Endodermal cell (in vitro differentiated cells): ENCODE data around the gene FAM9A. TPM values are rescaled to one million over a fixed set of nuclear protein-coding genes. Genes with fewer than 3 reads are reported as not detected.
"Not testable (repeated sequence)": the region's sequence is repeated elsewhere in the genome, so short reads cannot be mapped to it uniquely, and the experiment has no call there.

Source experiments
- DNase-seq: peaks from one replicate; pipeline ENCODE4 v3.0.0-alpha.2; 2017
- H3K27ac ChIP-seq: 2 replicates; pipeline ENCODE4 v1.5.1; 2013; ENCODE audit warnings: mild to moderate bottlenecking, low read depth, low read length, moderate library complexity
- H3K27me3 ChIP-seq: 2 replicates; pipeline ENCODE4 v1.6.1; 2013; ENCODE audit warnings: mild to moderate bottlenecking, low read length, moderate library complexity; ENCODE audit not compliant: insufficient read depth, control insufficient read depth, poor library complexity, severe bottlenecking
- H3K36me3 ChIP-seq: 2 replicates; pipeline ENCODE4 v1.7.0; 2013; ENCODE audit warnings: mild to moderate bottlenecking, low read length, moderate library complexity; ENCODE audit not compliant: control insufficient read depth, insufficient read depth
- H3K4me1 ChIP-seq: one replicate; pipeline ENCODE4 v1.7.0; 2013; ENCODE audit warnings: low read length; ENCODE audit not compliant: control insufficient read depth, insufficient read depth
- H3K4me3 ChIP-seq: 2 replicates; pipeline ENCODE4 v1.5.1; 2013; ENCODE audit warnings: mild to moderate bottlenecking, low read length, moderate library complexity
- H3K9ac ChIP-seq: 2 replicates; pipeline ENCODE4 v1.6.1; 2013; ENCODE audit warnings: mild to moderate bottlenecking, low read length, moderate library complexity; ENCODE audit not compliant: poor library complexity, severe bottlenecking; ENCODE audit errors: extremely low read depth
- H3K9me3 ChIP-seq: 2 replicates; pipeline ENCODE4 v1.6.1; 2013; ENCODE audit warnings: mild to moderate bottlenecking, low read length, moderate library complexity; ENCODE audit not compliant: control insufficient read depth
- H3K27ac Mint-ChIP-seq: 2 replicates; pipeline ENCODE4 v1.8.0; 2020; ENCODE audit warnings: mixed read lengths
- H3K27me3 Mint-ChIP-seq: 2 replicates; pipeline ENCODE4 v1.8.0; 2021; ENCODE audit warnings: mild to moderate bottlenecking, mixed read lengths; ENCODE audit not compliant: insufficient read depth
- H3K36me3 Mint-ChIP-seq: 2 replicates; pipeline ENCODE4 v1.8.0; 2020; ENCODE audit warnings: low read depth, mixed read lengths
- H3K4me1 Mint-ChIP-seq: 2 replicates; pipeline ENCODE4 v1.8.0; 2020; ENCODE audit warnings: mixed read lengths
- H3K4me3 Mint-ChIP-seq: 2 replicates; pipeline ENCODE4 v1.8.0; 2020; ENCODE audit warnings: mild to moderate bottlenecking, moderate library complexity, mixed read lengths
- H3K9me3 Mint-ChIP-seq: 2 replicates; pipeline ENCODE4 v1.8.0; 2020; ENCODE audit warnings: mild to moderate bottlenecking, mixed read lengths
- WGBS, 2 experiments: methylation state at CpG; one replicate each; pipeline versions ENCODE4 v1.1.5 to v1.1.7; 2013; ENCODE audit warnings: missing lambda C conversion rate in 2 of 2, mixed read lengths in 1 of 2; ENCODE audit not compliant: insufficient coverage in 1 of 2, insufficient read length in 1 of 2; 5-methylcytosine and 5-hydroxymethylcytosine counted together
- total RNA-seq, 2 donors: library from RNA; stranded (reverse); fragmentation: NEBNext Ultra II Directional in 1 of 2; extraction: Animal tissue kit (Norgen Biotek cat#: 25700) in 1 of 2; gene quantifications; 2 replicates in 1 of 2; 3 replicates in 1 of 2; pipeline ENCODE4 v1.2.1, GENCODE V29; 2021
- TF ChIP-seq, protein P1 (sequence below): fragments of 200-600 bp; sonication (generic); conservative IDR thresholded peaks from 2 replicates; pipeline ENCODE4 v1.5.0; 2021; ENCODE audit warnings: antibody characterized with exemption, mild to moderate bottlenecking

FAM9A gene
- total RNA-seq, 2 donors from 2014 or later: not detected

DNA sequence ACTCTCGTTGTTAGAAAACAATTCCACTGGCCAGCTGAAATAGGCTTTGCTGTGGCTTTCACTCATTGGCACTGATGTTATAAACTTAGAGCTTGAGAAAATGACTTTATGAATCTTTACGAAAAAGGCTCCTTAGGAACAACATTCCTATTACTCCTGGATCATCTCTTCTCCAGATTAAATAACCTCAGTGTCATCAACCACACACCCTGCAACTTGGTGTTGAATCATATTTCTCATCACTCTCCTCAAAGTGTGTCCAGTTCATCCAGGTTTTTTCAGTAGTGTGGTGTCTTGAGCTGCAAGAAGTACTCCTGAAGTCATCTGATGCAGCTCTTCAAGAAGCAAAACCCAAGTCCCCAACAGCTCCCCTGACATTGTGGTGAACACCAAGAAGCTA is 41.2 kb downstream of the FAM9A start:
- Histone ChIP-seq H3K27me3 (no peaks in the 10 kb centered on the region), H3K9ac (no peak overlapping the region), H3K27ac (no peak overlapping the region), H3K4me3 (no peak overlapping the region), H3K4me1 (no peaks in the 10 kb centered on the region), H3K9me3 (no peaks in the 10 kb centered on the region), H3K36me3 (no peaks in the 10 kb centered on the region)
- DNase-seq: no peak
- no peak overlapping the region for H3K4me3 Mint-ChIP-seq
- H3K9me3 Mint-ChIP-seq: peaks cover 2% of the 10 kb centered on the region
- H3K27ac Mint-ChIP-seq: no peak overlapping the region
- no peaks in the 10 kb centered on the region for H3K4me1 Mint-ChIP-seq
- TF ChIP-seq, protein P1, sequence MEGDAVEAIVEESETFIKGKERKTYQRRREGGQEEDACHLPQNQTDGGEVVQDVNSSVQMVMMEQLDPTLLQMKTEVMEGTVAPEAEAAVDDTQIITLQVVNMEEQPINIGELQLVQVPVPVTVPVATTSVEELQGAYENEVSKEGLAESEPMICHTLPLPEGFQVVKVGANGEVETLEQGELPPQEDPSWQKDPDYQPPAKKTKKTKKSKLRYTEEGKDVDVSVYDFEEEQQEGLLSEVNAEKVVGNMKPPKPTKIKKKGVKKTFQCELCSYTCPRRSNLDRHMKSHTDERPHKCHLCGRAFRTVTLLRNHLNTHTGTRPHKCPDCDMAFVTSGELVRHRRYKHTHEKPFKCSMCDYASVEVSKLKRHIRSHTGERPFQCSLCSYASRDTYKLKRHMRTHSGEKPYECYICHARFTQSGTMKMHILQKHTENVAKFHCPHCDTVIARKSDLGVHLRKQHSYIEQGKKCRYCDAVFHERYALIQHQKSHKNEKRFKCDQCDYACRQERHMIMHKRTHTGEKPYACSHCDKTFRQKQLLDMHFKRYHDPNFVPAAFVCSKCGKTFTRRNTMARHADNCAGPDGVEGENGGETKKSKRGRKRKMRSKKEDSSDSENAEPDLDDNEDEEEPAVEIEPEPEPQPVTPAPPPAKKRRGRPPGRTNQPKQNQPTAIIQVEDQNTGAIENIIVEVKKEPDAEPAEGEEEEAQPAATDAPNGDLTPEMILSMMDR: no peak
- no peaks in the 10 kb centered on the region for H3K36me3 Mint-ChIP-seq
- WGBS, 2 experiments: 90 to 100% methylated on average over 2 of the region's 2 CpGs
- peaks cover 7% of the 10 kb centered on the region for H3K27me3 Mint-ChIP-seq

DNA sequence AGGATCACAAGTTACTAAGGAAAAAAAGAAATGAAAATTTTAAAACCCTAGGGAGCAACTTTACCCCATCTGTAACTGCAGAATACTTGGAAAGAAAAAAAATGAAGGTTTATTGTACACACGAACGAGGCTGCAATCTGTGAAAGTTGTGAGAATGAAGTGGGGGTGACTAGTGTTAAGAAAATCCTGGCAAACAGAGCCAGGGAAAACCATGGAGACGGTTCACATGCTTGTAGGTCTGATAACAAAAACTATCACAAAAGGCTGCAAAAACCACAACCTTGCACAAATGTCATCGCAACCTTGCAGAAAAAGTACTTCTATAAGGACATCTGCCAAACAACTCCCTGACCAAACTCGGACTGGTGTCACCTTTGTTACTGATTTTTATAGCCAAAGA is 42.5 kb downstream of the FAM9A start:
- not testable (repeated sequence) for H3K4me1 ChIP-seq, H3K36me3 Mint-ChIP-seq, H3K9me3 ChIP-seq, DNase-seq, H3K9ac ChIP-seq, H3K4me3 Mint-ChIP-seq, H3K27ac Mint-ChIP-seq, H3K4me1 Mint-ChIP-seq, H3K27ac ChIP-seq, H3K36me3 ChIP-seq, H3K4me3 ChIP-seq, H3K27me3 ChIP-seq, H3K9me3 Mint-ChIP-seq, H3K27me3 Mint-ChIP-seq
- 93% methylated on average over 4 of the region's 5 CpGs; no CpG with 5 or more reads in 1 of the 2 experiments for WGBS, 2 experiments

DNA sequence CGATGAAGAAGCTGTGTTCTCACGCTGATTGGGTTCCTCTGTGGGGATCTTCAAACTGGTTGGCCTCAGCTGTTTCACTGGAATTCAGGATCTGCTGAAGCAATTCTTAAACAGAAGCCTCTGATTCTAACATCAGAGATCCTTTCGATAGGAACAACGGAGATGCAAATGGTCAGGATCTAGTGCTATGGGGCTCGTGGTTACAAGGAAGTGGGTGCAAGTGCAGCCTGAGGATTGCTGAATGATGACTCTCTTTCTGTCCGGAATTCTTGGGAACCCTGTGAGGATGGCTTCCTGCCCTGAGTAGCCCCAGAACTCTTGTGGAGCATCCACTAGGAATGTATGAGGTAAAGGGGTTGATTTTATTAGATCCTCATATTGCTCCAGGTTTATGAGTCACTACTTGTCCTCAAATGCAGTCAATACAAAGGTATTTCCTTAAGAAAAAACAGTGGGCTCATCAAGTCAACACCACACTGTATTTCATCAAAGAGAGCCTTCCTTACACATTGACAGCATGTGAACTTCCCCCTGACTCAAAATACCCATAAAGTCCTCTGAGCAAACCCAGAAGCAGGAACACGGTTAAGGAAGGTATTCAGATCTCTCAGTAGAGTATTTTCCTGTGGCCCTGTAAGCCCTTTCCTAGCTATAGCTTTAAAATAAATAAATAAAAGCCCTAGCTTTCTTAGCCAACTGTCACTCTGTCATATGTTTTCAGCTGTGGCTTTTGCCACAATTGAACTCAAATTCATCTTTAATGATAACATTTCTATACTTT is 43.4 kb downstream of the FAM9A start:
- not testable (repeated sequence) for H3K36me3 ChIP-seq, H3K4me3 Mint-ChIP-seq, DNase-seq, H3K27ac ChIP-seq, H3K9ac ChIP-seq, H3K36me3 Mint-ChIP-seq, H3K9me3 ChIP-seq, H3K9me3 Mint-ChIP-seq, H3K27me3 Mint-ChIP-seq, H3K27me3 ChIP-seq, H3K27ac Mint-ChIP-seq, H3K4me1 Mint-ChIP-seq, H3K4me3 ChIP-seq, H3K4me1 ChIP-seq
- 97% methylated on average over 3 of the region's 7 CpGs; no CpG with 5 or more reads in 1 of the 2 experiments for WGBS, 2 experiments

DNA sequence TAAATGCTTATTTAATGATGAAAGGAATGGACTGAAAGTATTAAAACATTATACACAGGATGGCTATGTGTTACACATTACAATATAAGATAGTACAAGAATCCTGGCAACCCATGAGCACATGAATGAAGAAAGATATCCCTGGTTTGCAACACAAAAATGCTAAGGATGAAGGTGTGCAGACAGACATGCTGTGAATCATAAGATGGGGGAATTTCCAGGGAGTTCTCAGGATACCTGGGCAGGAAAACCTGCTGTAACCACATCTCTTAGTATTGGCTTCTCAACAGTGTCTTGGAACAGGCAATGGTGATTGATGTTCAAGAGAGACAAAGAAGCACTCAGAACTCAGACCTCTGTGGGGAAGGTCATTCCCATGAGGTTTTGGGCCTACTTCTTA is 45.4 kb downstream of the FAM9A start:
- peaks cover 7% of the 10 kb centered on the region for H3K27me3 Mint-ChIP-seq
- H3K9me3 Mint-ChIP-seq: no peaks in the 10 kb centered on the region
- Histone ChIP-seq H3K9ac (no peak overlapping the region), H3K27ac (no peak overlapping the region), H3K9me3 (no peaks in the 10 kb centered on the region), H3K27me3 (no peaks in the 10 kb centered on the region), H3K4me1 (no peaks in the 10 kb centered on the region), H3K4me3 (no peak overlapping the region), H3K36me3 (no peaks in the 10 kb centered on the region)
- TF ChIP-seq, protein P1: no peak
- H3K27ac Mint-ChIP-seq: no peak overlapping the region
- peaks cover 6% of the 10 kb centered on the region for H3K4me1 Mint-ChIP-seq
- no peaks in the 10 kb centered on the region for H3K36me3 Mint-ChIP-seq
- H3K4me3 Mint-ChIP-seq: no peak overlapping the region
- DNase-seq: no peak
